HepG2 (cell line): Measurements from ENCODE around the gene YWHAQ. TPM values are rescaled to one million over a fixed set of nuclear protein-coding genes. Genes with fewer than 3 reads are reported as not detected.
A peak's percentile ranks its signal among the peaks of the same experiment; 100 is the strongest.

Source experiments
- ASH2L ChIP-seq: fragments of 300-600, 200-600 bp; sonication (generic); IDR thresholded peaks from 2 replicates; pipeline ENCODE4 v1.7.0; 2017; ENCODE audit warnings: low read depth, mild to moderate bottlenecking, moderate library complexity, mixed read lengths, low read length; ENCODE audit not compliant: insufficient read length
- ATF7-NPFF ChIP-seq: sonication (generic); formaldehyde crosslinking; IDR thresholded peaks from 2 replicates; pipeline ENCODE4 v1.8.1; 2023; ENCODE audit warnings: mild to moderate bottlenecking, low read depth, missing genetic modification reagents, moderate library complexity
- BRD4 ChIP-seq: sonication (generic); formaldehyde crosslinking; IDR thresholded peaks from 2 replicates; pipeline ENCODE4 v1.4.0; 2020; ENCODE audit warnings: missing genetic modification reagents
- DNMT3B ChIP-seq: conservative IDR thresholded peaks from 2 replicates; pipeline ENCODE4 v1.6.1; 2016; ENCODE audit warnings: missing biosample characterization, control low read depth
- DR1 ChIP-seq: sonication (generic); formaldehyde crosslinking; IDR thresholded peaks from 2 replicates; pipeline ENCODE4 v1.8.0; 2021; ENCODE audit warnings: mild to moderate bottlenecking, missing genetic modification reagents, inconsistent platforms
- KLF15 ChIP-seq: sonication (generic); formaldehyde crosslinking; IDR thresholded peaks from 2 replicates; pipeline ENCODE4 v1.8.1; 2023; ENCODE audit warnings: borderline replicate concordance, mild to moderate bottlenecking, inconsistent platforms, missing genetic modification reagents, mixed read lengths
- MBD4 ChIP-seq: IDR thresholded peaks from 2 replicates; pipeline ENCODE4 v1.6.1; 2012; ENCODE audit warnings: low read length, inconsistent platforms, borderline replicate concordance
- NR2F6 ChIP-seq, 2 experiments: IDR thresholded peaks; 2 replicates each; pipeline ENCODE4 v1.6.1; 2016; ENCODE audit warnings: antibody characterized with exemption in 1 of 2, mild to moderate bottlenecking in 1 of 2
- POLR2AphosphoS5 ChIP-seq: IDR thresholded peaks from 2 replicates; pipeline ENCODE4 v1.6.1; 2012; ENCODE audit warnings: low read depth, low read length
- PRDM4 ChIP-seq: sonication (generic); formaldehyde crosslinking; IDR thresholded peaks from 2 replicates; pipeline ENCODE4 v1.9.0; 2021; ENCODE audit warnings: missing genetic modification reagents, borderline replicate concordance
- SRF ChIP-seq: IDR thresholded peaks from 2 replicates; pipeline ENCODE4 v1.6.1; 2011; ENCODE audit warnings: mild to moderate bottlenecking, low read depth, low read length, moderate library complexity
- TFDP2 ChIP-seq: sonication (generic); formaldehyde crosslinking; IDR thresholded peaks from 2 replicates; pipeline ENCODE4 v1.4.0; 2020; ENCODE audit warnings: missing genetic modification reagents
- THAP7 ChIP-seq: sonication (generic); formaldehyde crosslinking; IDR thresholded peaks from 2 replicates; pipeline ENCODE4 v1.8.1; 2023; ENCODE audit warnings: mild to moderate bottlenecking, missing genetic modification reagents
- TRAFD1 ChIP-seq: sonication (generic); formaldehyde crosslinking; IDR thresholded peaks from 2 replicates; pipeline ENCODE4 v1.5.1; 2020; ENCODE audit warnings: missing genetic modification reagents, mild to moderate bottlenecking, borderline replicate concordance
- XRCC5 ChIP-seq: fragments of 200-400 bp; formaldehyde crosslinking; optimal IDR thresholded peaks from 2 replicates; pipeline ENCODE3; 2017; ENCODE audit warnings: mild to moderate bottlenecking, low read length
- ZNF260 ChIP-seq: sonication (generic); formaldehyde crosslinking; IDR thresholded peaks from 2 replicates; pipeline ENCODE4 v1.4.0; 2020; ENCODE audit warnings: missing genetic modification reagents, low read depth, mild to moderate bottlenecking, borderline replicate concordance
- ZNF512B ChIP-seq: sonication (generic); formaldehyde crosslinking; IDR thresholded peaks from 2 replicates; pipeline ENCODE4 v1.5.1; 2020; ENCODE audit warnings: missing genetic modification reagents, mild to moderate bottlenecking, borderline replicate concordance
- ZNF572 ChIP-seq: sonication (generic); formaldehyde crosslinking; IDR thresholded peaks from 2 replicates; pipeline ENCODE4 v1.5.1; 2020; ENCODE audit warnings: mild to moderate bottlenecking, missing genetic modification reagents
- polyA plus RNA-seq, 8 experiments: library from polyadenylated mRNA; depleted of rRNA in 3 of 8; stranded (reverse) in 7 of 8; unstranded in 1 of 8; fragments of >200 nt; fragmentation: Illumina TruSeq in 4 of 8; extraction: Trizol in 4 of 8; gene quantifications; 2 replicates each; pipeline versions ENCODE4 v1.2.1 to v1.2.3, GENCODE V29; 2011 to 2016; ENCODE audit warnings: low read depth in 4 of 8, missing spikeins in 1 of 8, mixed read lengths in 1 of 8; ENCODE audit not compliant: insufficient read depth in 1 of 8
- total RNA-seq, 5 experiments: library from RNA; depleted of rRNA; stranded (reverse); fragments of >200 nt; fragmentation: Illumina TruSeq; extraction: Trizol; gene quantifications; 2 replicates each; pipeline ENCODE4 v1.2.3, GENCODE V29; 2016; ENCODE audit warnings: low read depth in 1 of 5

YWHAQ gene
- total and polyA plus RNA-seq, 2 of the 13 experiments (the other 11 are each of a cell fraction or from before 2014, with no cell fraction given) = 160 to 304 TPM

- TF ChIP-seq ZNF572 (CRISPR knock-in tag) (no peak), DNMT3B (CRISPR knock-in tag) (no peak), ATF7-NPFF (CRISPR knock-in tag) (no peak), NR2F6 (IDR thresholded peaks at IDR 0.05) (no peak; the same call in 1 of the 2 replicates), NR2F6 (CRISPR knock-in tag; IDR thresholded peaks at IDR 0.05) (no peak), DR1 (no peak), KLF15 (CRISPR knock-in tag) (no peak), BRD4 (CRISPR knock-in tag) (0 out of 2 replicates have a peak, but pooled peaks have one; percentile 12), SRF (no peak), ASH2L (peak; percentile 14), TRAFD1 (CRISPR knock-in tag) (no peak), POLR2AphosphoS5 (no peak), XRCC5 (no peak), PRDM4 (CRISPR knock-in tag) (no peak), ZNF260 (CRISPR knock-in tag) (no peak), ZNF512B (CRISPR knock-in tag) (no peak), TFDP2 (CRISPR knock-in tag) (no peak), THAP7 (CRISPR knock-in tag) (0 out of 2 replicates have a peak, but pooled peaks have one; percentile 24), MBD4 (no peak)
Measured at GRCh38 chr2:9556121-9556743, 74.6 kb downstream of the YWHAQ start (continued).
